Hippocampal formation (tissue), 2 donors: ENCODE results near the gene OSER1.

Experiments used
- DNase-seq, 2 donors: peaks; one replicate each; lab custom pipeline; 2025; lab: John Stamatoyannopoulos, UW

The OSER1 gene

DNA sequence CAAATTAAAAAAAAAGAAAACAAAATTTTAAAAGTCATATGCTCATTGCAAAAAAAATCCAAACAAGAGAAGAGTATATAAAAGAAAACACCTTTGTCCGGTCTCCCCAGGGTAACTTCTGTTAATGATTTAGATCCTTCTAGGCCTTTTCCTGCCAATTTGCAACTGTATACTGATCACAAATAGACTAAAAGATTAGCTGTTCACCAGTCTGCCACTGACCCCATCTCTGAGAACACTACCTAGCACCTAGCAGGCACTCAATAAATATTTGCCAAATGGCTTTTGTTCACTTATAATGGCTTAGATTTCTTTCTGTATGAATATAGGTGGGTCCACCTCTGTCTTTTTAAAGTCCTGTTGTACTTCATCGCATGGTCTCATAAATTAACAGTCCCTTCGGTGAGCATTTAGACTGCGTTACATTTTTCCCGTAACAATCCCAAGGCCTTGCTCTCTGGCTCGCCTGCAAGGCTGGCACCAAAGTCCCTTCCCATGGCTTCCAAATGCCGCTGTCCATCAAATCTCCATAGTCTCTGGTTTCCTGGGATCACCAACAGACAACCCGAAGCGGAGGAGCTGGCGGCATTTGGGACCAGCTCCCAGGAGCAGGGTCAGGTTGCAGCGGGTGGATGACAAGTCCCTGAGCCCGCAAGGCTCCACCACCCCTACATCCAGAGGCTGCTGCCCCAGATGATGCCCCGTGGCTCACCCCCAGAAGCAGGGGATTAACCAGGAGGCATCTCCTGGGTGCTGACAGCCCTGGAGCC lies 35.4 kb downstream of the OSER1 start:
- no peak for DNase-seq

GRCh38 chr20:44173846-44174245 lies 36.7 kb downstream of the OSER1 start:
- DNase-seq: no peak

DNA sequence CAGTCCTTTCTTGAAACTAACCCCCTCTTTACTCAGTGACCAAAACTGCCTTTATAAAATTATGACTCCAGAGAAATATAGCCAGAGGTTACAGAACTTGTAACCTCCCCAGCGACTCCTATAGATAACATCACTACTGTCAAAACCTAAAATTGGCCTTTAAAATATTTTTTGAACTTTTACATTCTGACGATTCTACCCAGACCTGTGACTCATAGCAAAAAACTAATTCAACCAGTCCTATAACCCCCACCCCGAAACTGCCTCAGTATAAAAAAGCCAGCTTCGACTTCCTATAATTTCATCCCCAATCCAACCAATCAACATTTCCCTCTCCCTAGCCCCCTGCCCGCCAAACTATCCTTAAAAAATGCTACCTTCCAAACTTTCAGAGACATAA lies 37.5 kb downstream of the OSER1 start:
- no peak for DNase-seq

GRCh38 chr20:44172572-44172950 lies 38.0 kb downstream of the OSER1 start:
- no peak for DNase-seq

DNA sequence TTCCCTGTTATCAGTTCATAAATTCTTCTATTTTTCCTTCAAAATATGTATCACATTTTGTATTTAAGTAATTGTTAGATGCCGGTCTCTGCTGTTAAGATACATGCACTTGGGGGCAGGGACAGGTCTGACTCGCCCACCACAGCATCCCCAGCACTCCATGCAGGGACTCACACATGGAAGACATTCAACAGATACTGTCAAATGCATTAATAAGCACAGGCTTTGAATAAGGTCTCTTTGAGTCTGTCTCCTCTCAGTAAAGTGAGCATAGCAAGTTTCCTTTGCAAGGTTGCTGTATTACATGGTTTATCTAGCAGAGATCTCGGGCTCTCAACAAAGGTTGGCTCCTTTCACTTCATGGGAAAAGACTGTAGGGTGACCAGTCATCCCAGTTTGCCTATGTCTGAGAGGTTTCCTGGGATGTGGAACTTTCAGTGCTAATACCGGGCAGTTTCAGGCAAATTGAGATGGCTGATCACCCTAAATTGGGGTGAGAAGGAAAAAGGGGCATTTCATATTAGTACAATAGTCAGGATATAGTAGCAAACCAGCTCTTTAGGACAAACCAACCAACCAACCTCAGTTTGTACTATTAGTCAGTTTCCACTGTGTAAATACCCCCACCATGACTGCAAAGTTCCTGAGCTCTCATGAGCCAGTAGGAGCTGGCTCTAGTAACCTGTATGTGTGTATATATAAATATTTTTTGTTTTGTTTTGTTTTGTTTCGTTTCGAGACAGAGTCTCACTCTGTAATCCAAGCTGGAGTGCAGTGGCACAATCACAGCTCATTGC lies 38.6 kb downstream of the OSER1 start:
- DNase-seq: no peak

DNA sequence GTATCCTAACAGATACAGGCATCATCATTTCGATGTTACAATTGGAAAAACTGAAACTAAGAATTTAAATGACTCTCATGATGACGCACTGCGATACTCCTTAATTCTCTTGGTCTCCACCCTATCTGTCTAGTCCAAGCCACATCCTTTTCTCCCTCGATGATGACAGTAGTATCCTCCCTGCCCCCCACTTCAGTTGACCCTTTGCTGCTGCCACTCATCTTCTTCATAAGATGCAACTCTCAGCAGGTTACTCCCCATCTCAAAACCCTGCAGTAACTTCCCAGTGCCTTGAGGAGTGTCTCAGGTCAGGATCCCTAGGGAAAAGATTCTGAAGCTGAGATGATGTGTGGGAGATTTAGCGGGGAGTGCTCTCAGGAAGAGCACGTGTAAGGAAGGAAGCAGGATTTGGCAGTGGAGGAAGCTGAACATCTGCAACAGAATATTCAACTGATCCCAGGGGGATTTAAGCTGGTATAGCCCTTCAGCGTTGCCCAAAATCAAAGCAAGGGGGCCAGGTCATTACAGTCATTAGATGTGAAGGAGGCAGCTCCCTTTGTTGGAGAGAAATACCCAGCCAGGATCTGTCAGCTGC lies 39.7 kb downstream of the OSER1 start:
- DNase-seq: no peak

DNA sequence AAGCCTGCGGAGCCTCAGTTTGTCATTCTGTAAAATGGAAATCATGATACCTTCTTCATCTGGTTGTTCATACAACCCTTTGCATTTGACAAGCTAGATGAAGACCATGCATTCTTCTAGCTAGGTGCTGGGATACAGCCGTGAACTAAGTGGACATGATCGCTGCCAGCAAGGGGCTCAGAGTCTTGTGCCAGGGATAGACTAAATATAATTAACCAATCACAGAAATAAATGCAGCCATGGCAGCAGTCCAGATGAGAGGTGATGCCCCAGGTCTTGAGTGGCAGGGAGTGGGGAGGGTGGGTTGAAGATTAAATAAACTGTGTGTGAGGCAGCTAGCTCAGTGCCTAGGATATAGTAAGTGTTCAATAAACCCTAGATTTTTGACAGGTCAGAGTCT lies 42.8 kb downstream of the OSER1 start:
- no peak for DNase-seq

- no peak for DNase-seq
Measured at GRCh38 chr20:44166477-44166876, 44.1 kb downstream of the OSER1 start.

DNA sequence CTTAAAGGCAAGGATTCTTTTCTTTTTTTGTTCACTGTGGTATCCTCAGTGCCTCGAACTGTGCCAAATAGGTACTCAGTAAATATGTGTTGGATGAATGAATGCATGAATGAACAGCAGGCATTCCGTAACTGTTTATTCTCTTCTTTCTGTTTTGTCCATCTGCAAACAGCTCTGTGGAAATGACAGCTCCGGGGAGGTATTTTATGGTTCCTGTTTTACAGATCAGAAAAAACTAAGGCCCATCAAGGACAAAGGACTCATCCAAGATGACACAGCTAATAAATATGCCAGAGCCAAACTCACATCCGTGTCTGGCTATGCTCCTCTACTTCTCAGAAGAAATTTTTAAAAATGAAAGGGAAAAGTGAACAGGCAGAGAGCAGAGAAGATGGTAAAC lies 44.6 kb downstream of the OSER1 start:
- no peak for DNase-seq

DNA sequence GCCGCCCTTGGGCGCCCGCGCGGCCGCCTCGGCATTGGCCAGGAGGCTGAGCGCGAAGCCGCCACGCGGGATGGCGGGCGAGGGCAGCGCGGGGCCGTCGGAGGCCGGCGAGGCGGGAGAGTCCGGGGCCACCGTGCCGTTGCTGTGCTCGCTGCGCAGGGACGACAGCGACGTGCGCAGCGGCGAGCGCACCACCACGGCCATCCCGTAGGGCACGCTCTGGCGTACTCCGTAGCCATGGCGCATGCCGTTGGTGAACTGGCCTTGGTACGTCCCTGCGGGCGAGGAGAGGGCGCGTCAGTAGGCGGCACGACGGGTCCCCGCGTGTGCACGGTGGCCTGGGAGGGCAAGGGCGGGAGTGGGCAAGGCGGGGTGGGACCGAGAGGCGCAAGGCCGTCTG lies 50.4 kb downstream of the OSER1 start:
- DNase-seq: no peak

DNA sequence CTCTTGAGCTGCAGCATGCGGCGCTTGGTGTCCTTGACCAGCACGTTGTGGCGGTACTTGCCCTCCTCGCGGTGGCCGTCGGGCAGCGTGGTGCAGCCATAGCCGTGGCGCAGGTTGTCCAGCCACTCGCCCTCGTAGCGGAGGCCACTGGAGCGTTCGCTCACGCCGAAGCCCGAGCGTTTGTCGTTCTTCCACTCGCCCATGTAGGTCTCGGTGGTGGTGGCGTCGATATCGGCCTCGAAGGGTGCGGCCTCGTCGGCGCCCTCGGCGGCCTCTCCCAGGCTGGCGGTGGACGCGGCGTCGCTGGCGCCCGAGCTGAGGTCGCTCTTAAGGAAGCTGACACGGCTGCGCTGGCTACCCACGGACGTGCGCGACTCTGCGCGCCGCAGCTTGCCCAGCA lies 50.9 kb downstream of the OSER1 start:
- no peak for DNase-seq

DNA sequence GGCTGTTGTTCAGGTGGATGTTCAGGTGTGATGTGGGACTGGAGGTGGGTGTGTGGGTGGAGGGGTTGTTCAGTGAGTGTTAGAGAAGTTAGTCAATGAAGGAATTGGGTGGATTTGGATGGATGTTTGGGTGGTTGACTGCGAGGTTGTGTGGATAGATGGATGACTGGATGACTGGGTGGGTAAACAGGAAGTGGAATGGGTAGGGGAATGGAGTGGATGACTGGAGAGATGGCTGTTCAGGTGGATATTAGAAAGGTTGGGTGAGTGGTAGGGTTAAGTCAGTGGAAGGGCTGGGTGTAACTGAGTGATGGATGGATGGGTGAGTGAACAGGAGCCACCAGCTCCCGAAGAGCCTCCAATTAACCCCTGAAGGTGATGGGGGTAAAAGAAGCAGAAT lies 51.4 kb downstream of the OSER1 start:
- DNase-seq: no peak

GRCh38 chr20:44157061-44157460 lies 53.5 kb downstream of the OSER1 start:
- no peak for DNase-seq

DNA sequence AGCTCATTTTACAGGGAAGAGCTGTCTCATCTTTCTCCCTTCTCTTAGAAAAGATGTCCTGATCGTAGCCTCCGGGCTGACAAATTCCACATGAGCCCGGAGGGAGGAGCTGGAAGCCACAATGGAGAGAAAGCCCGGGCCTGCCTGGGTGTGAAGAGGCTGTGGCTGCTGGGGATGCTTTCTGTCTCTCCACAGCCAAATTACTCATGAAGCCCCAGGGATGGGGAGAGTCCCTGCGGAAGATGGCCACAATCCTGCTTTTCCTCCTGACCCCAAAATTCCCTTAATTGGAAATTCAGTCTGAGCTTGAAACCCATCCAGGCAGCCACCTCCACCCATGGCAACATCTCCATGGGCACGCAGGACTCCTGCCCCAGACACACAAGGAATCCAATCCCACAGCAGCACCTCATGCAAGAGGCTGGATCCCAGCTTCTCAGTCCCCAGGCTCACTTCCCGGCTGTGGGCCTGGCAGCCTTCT lies 56.0 kb downstream of the OSER1 start:
- DNase-seq: no peak

DNA sequence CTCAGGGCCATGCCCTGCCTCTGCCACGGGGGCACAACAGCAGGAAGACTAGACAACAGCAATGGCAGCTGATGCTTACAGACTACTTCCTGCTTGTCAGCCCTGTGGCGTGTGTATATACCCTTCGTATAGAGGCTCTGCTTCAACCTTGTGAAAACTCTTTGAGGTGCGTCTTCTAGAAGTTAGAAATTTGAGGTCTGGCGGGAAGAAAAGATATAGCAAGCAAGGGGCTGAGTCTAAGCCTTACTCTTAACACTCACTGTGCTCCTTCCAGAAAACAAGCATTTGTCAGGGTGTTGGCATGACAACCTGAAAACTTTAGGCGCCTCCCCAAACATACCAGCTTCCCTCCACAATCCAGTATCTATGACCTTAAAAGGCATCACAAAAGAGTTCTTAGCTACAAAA lies 56.9 kb downstream of the OSER1 start:
- DNase-seq: no peak

DNA sequence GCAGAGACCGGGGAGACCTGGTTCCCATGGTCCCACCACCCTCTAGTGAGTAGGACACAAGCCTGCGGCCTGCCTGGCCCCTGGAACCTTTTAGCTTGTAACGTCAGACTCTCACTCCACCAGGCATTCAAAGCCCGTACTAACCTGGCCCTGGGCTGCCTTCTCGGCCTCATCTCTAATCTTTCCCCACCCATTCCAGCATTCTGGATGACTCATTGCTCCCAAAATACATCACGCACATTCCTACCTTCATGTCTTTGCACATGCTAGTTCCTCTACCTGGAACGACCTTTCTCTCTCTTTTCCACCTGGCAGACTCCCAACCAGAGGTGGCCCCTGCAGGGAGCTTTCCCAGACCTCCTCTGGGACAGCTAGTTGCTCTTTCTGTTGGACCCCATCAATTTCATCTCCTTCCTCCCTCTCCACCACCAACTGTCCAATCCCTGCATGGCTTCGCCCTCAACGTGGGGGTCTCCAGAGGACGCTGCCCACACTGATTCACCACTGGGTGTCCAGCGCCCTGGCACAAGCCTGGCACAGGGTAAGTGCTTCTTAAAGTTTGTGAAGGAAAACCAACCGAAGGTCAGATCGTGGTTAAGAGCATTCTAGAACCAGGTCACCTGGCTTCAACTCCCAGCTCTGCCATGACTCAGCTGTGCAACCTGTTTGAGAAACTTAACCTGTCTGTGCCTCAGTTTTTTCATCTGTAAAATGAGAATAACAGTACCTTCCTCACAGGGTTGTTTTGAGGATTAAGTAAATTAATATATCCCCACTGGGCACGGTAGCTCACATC lies 58.8 kb downstream of the OSER1 start:
- no peak for DNase-seq

GRCh38 chr20:44146272-44146671 lies 64.3 kb downstream of the OSER1 start:
- no peak for DNase-seq
